IMR-90 (cell line): ENCODE results near the gene IL37. TPM values are rescaled to one million over a fixed set of nuclear protein-coding genes. Genes with fewer than 3 reads are reported as not detected.

Experiments used
- ATAC-seq: fragments of 200-7000 bp; cut with Tn5 transposase; 2 replicates; pipeline ENCODE4 v1.9.1; 2020; ENCODE audit warnings: low read depth, mild to moderate bottlenecking, moderate library complexity
- BruUV-seq: library from RNA; stranded (reverse); fragments of 400-500 nt; replicated peaks from 2 replicates; lab custom pipeline; 2021; lab: Mats Ljungman, UMichigan
- CTCF ChIA-PET: fragments of 300-600 bp; formaldehyde crosslinking; extraction: SDS; loops from one replicate; lab custom pipeline; 2021; ENCODE audit warnings: antibody characterized with exemption; lab: Yijun Ruan, JAX
- POLR2A ChIA-PET: fragments of 300-600 bp; sonication (Branson Sonifier 250); formaldehyde crosslinking; loops from one replicate; lab custom pipeline; 2022; ENCODE audit warnings: antibody characterized with exemption; ENCODE audit not compliant: unreplicated experiment; lab: Charles Lee
- DNase-seq: peaks from one replicate; pipeline ENCODE4 v3.0.0; 2013
- H2AFZ ChIP-seq: replicated peaks from 2 replicates; pipeline ENCODE3; 2013; ENCODE audit warnings: low read length, mild to moderate bottlenecking; ENCODE audit not compliant: poor library complexity
- H2AK5ac ChIP-seq: 2 replicates; pipeline ENCODE4 v1.6.1; 2013; ENCODE audit warnings: low read depth, low read length, inconsistent platforms
- H2AK9ac ChIP-seq: replicated peaks from 2 replicates; pipeline ENCODE3; 2013; ENCODE audit warnings: mild to moderate bottlenecking, low read depth, low read length, moderate library complexity; ENCODE audit not compliant: poor library complexity
- H2BK120ac ChIP-seq: 2 replicates; pipeline ENCODE4 v1.6.1; 2013; ENCODE audit warnings: low read depth, low read length, inconsistent platforms
- H2BK15ac ChIP-seq: 3 replicates; pipeline ENCODE4 v1.6.1; 2013; ENCODE audit warnings: low read depth, low read length, inconsistent platforms
- H2BK20ac ChIP-seq: 2 replicates; pipeline ENCODE4 v1.6.1; 2013; ENCODE audit warnings: low read depth, mild to moderate bottlenecking, inconsistent platforms, low read length, moderate library complexity
- H2BK5ac ChIP-seq: 2 replicates; pipeline ENCODE4 v1.6.1; 2013; ENCODE audit warnings: mild to moderate bottlenecking, low read depth, low read length, inconsistent platforms; ENCODE audit not compliant: poor library complexity, severe bottlenecking
- H3K14ac ChIP-seq: replicated peaks from 2 replicates; pipeline ENCODE4 v1.6.1; 2013; ENCODE audit warnings: low read depth, low read length, inconsistent platforms
- H3K18ac ChIP-seq: 2 replicates; pipeline ENCODE4 v1.6.1; 2013; ENCODE audit warnings: low read depth, low read length, control low read depth
- H3K23ac ChIP-seq: 2 replicates; pipeline ENCODE4 v1.6.1; 2013; ENCODE audit warnings: low read depth, low read length, inconsistent platforms
- H3K27ac ChIP-seq: 2 replicates; pipeline ENCODE4 v1.5.1; 2013; ENCODE audit warnings: mild to moderate bottlenecking, control low read depth, low read length; ENCODE audit not compliant: insufficient read depth
- H3K27me3 ChIP-seq: 2 replicates; pipeline ENCODE4 v1.6.1; 2013; ENCODE audit warnings: low read length; ENCODE audit not compliant: control insufficient read depth, insufficient read depth
- H3K36me3 ChIP-seq: 2 replicates; pipeline ENCODE4 v1.6.1; 2013; ENCODE audit warnings: low read length, mixed read lengths; ENCODE audit not compliant: control insufficient read depth, insufficient read depth
- H3K4ac ChIP-seq: 2 replicates; pipeline ENCODE4 v1.6.1; 2013; ENCODE audit warnings: low read depth, low read length, inconsistent platforms
- H3K4me1 ChIP-seq: 2 replicates; pipeline ENCODE4 v1.6.1; 2013; ENCODE audit warnings: low read length, mixed read lengths; ENCODE audit not compliant: control insufficient read depth, insufficient read depth
- H3K4me2 ChIP-seq: 2 replicates; pipeline ENCODE4 v1.6.1; 2013; ENCODE audit warnings: low read depth, mild to moderate bottlenecking, control low read depth, low read length, moderate library complexity
- H3K4me3 ChIP-seq: 2 replicates; pipeline ENCODE4 v1.5.1; 2013; ENCODE audit warnings: low read depth, mild to moderate bottlenecking, control low read depth, low read length, moderate library complexity; ENCODE audit not compliant: insufficient read depth
- H3K56ac ChIP-seq: 2 replicates; pipeline ENCODE4 v1.6.1; 2013; ENCODE audit warnings: low read length, inconsistent platforms; ENCODE audit not compliant: insufficient read depth; ENCODE audit errors: extremely low read depth
- H3K79me1 ChIP-seq, 2 experiments: 2 replicates each; pipeline ENCODE4 v1.6.1; 2013; ENCODE audit warnings: low read length in 2 of 2, inconsistent platforms in 1 of 2, low read depth in 1 of 2
- H3K9ac ChIP-seq: 2 replicates; pipeline ENCODE4 v1.6.1; 2013; ENCODE audit warnings: low read depth, low read length, control low read depth
- H3K9me1 ChIP-seq: 2 replicates; pipeline ENCODE4 v1.6.1; 2013; ENCODE audit warnings: low read length, inconsistent platforms; ENCODE audit not compliant: insufficient read depth
- H3K9me3 ChIP-seq: 2 replicates; pipeline ENCODE4 v1.6.1; 2013; ENCODE audit warnings: low read length; ENCODE audit not compliant: control insufficient read depth, insufficient read depth
- H4K20me1 ChIP-seq: 2 replicates; pipeline ENCODE4 v1.6.1; 2013; ENCODE audit warnings: low read length, inconsistent platforms; ENCODE audit not compliant: insufficient read depth
- H4K5ac ChIP-seq: 2 replicates; pipeline ENCODE4 v1.6.1; 2013; ENCODE audit warnings: mild to moderate bottlenecking, low read depth, low read length, control low read depth
- H4K8ac ChIP-seq, 2 experiments: 2 replicates each; pipeline ENCODE4 v1.6.1; 2013; ENCODE audit warnings: low read depth in 2 of 2, low read length in 2 of 2, control low read depth in 1 of 2, inconsistent platforms in 1 of 2
- H4K91ac ChIP-seq: 2 replicates; pipeline ENCODE4 v1.6.1; 2013; ENCODE audit warnings: low read depth, low read length, inconsistent platforms; ENCODE audit not compliant: insufficient read depth
- CTCF ChIP-seq: conservative IDR thresholded peaks from 2 replicates; pipeline ENCODE4 v1.5.1; 2012; ENCODE audit warnings: mild to moderate bottlenecking, low read depth, low read length, improper control_type of control experiment
- RFX5 ChIP-seq: IDR thresholded peaks from 2 replicates; pipeline ENCODE4 v1.8.0; 2012; ENCODE audit warnings: low read depth, mild to moderate bottlenecking, low read length, moderate library complexity
- WGBS, 2 experiments: methylation state at CpG; one replicate each; pipeline versions ENCODE4 v1.1.5 to v1.1.7; 2013; ENCODE audit warnings: missing lambda C conversion rate in 2 of 2; ENCODE audit not compliant: insufficient read length in 1 of 2; ENCODE audit errors: extremely low coverage in 2 of 2; 5-methylcytosine and 5-hydroxymethylcytosine counted together
- dilution Hi-C: fragments of 300-500 bp; cut with HindIII; formaldehyde crosslinking; loops from one replicate; pipeline ENCODE4 v1.14.3; 2018; ENCODE audit warnings: low sequenced_read_pairs; ENCODE audit not compliant: unreplicated experiment
- in situ Hi-C: fragments of 300-500 bp; cut with MboI; formaldehyde crosslinking; loops from 3 replicates; pipeline ENCODE4 v1.14.3; 2019; ENCODE audit warnings: low sequenced_read_pairs, inconsistent platforms, mixed read lengths
- intact Hi-C: fragments of 100-400 bp; cut with micrococcal nuclease; formaldehyde crosslinking; loops from 2 replicates; pipeline ENCODE4 v1.10.0; 2022
- polyA plus RNA-seq, 3 experiments: library from polyadenylated mRNA; depleted of rRNA; stranded (reverse); fragments of >200 nt; gene quantifications; 2 replicates each; pipeline ENCODE4 v1.2.3, GENCODE V29; 2012; ENCODE audit warnings: low replicate concordance in 1 of 3
- total RNA-seq: library from RNA; depleted of rRNA; stranded (reverse); fragments of >200 nt; gene quantifications from 2 replicates; pipeline ENCODE4 v1.2.3, GENCODE V29; 2012

Gene IL37
- total and polyA plus RNA-seq, 2 of the 4 experiments (the other 2 are of a cell fraction): 0.15 TPM; not detected in 1

- WGBS, 2 experiments: 77% methylated on average over 3 of the region's 5 CpGs; no CpG with 5 or more reads in 1 of the 2 experiments
- H3K79me1 ChIP-seq: no peaks in the 10 kb centered on the region
- H3K18ac ChIP-seq: no peak overlapping the region
- in situ Hi-C loops: no loop called here
- H3K23ac ChIP-seq: no peak overlapping the region
- no peak overlapping the region for H3K4me2 ChIP-seq
- no peaks in the 10 kb centered on the region for H4K20me1 ChIP-seq
- no peak for ATAC-seq
- H3K14ac ChIP-seq: no peak overlapping the region
- BruUV-seq: no TSS peak
- H3K4me3 ChIP-seq: no peak overlapping the region
- H3K27ac ChIP-seq: no peak overlapping the region
- dilution Hi-C loops: no loop called here
- no peak overlapping the region for H2AK5ac ChIP-seq
- H2BK120ac ChIP-seq: no peak overlapping the region
- no peak overlapping the region for H2BK20ac ChIP-seq
- no peak for DNase-seq
- TF ChIP-seq CTCF (no peak), RFX5 (no peak)
- no peak overlapping the region for H2BK15ac ChIP-seq
- H2AK9ac ChIP-seq: no peak overlapping the region
- H3K36me3 ChIP-seq: no peaks in the 10 kb centered on the region
- no peaks in the 10 kb centered on the region for H3K4me1 ChIP-seq
- ChIA-PET POLR2A (no interaction called here), CTCF (no interaction called here)
- H3K9me3 ChIP-seq: 0 out of 2 replicates have a peak, but pooled peaks cover 3% of the 10 kb centered on the region
- intact Hi-C loops: no loop called here
- H4K8ac ChIP-seq: no peak overlapping the region
- no peaks in the 10 kb centered on the region for H3K9me1 ChIP-seq
- no peak overlapping the region for H3K4ac ChIP-seq
- no peak overlapping the region for H3K56ac ChIP-seq
- H2BK5ac ChIP-seq: no peak overlapping the region
- no peak overlapping the region for H3K9ac ChIP-seq
- no peak overlapping the region for H4K5ac ChIP-seq
- no peak overlapping the region for H2AFZ ChIP-seq
- no peak overlapping the region for H4K91ac ChIP-seq
- H3K27me3 ChIP-seq: peaks cover 17% of the 10 kb centered on the region
These were observed 6.1 kb upstream of the IL37 start for GRCh38 chr2:112904883-112905282.
